GM21515 (cell line): ENCODE data around the gene CDC42EP5.

Experiments used
- ATAC-seq: cut with Tn5 transposase; IDR thresholded peaks from one replicate; pipeline ENCODE4 v1.9.1; 2021; ENCODE audit not compliant: unreplicated experiment

Gene CDC42EP5

GRCh38 chr19:54428323-54429175, 44.5 kb downstream of the CDC42EP5 start:
- ATAC-seq = no peak

- no peak for ATAC-seq
Observed at GRCh38 chr19:54427586-54427985, 45.5 kb downstream of the CDC42EP5 start.

GRCh38 chr19:54426291-54426931, 46.7 kb downstream of the CDC42EP5 start:
- ATAC-seq = no peak

- no peak for ATAC-seq
Observed at GRCh38 chr19:54425382-54425723, 47.7 kb downstream of the CDC42EP5 start.

GRCh38 chr19:54424660-54425381, 48.3 kb downstream of the CDC42EP5 start:
- no peak for ATAC-seq

GRCh38 chr19:54424201-54424600, 48.9 kb downstream of the CDC42EP5 start:
- no peak for ATAC-seq

GRCh38 chr19:54422136-54422535, 51.0 kb downstream of the CDC42EP5 start:
- ATAC-seq = no peak

- ATAC-seq = no peak
Observed at GRCh38 chr19:54421521-54421920, 51.6 kb downstream of the CDC42EP5 start.

GRCh38 chr19:54421169-54421516, 52.0 kb downstream of the CDC42EP5 start:
- ATAC-seq = no peak

- no peak for ATAC-seq
Observed at GRCh38 chr19:54420383-54421168, 52.5 kb downstream of the CDC42EP5 start.

- ATAC-seq = no peak
Observed at GRCh38 chr19:54420068-54420382, 53.1 kb downstream of the CDC42EP5 start.

GRCh38 chr19:54418930-54419800, 53.9 kb downstream of the CDC42EP5 start:
- no peak for ATAC-seq

- ATAC-seq = no peak
Observed at GRCh38 chr19:54418030-54418929, 54.8 kb downstream of the CDC42EP5 start.

GRCh38 chr19:54416695-54417491, 56.2 kb downstream of the CDC42EP5 start:
- ATAC-seq = no peak

GRCh38 chr19:54415901-54416673, 57.0 kb downstream of the CDC42EP5 start:
- no peak for ATAC-seq

- ATAC-seq = no peak
Observed at GRCh38 chr19:54415208-54415900, 57.7 kb downstream of the CDC42EP5 start, which contains the start of gene TTYH1. Gene TTYH1 (plus strand): TSS chr19:54415464. CDS start chr19:54415553, 89 bp downstream.
